H1 (cell line): ENCODE measurements around the gene MICA. TPM values are rescaled to one million over a fixed set of nuclear protein-coding genes. Genes with fewer than 3 reads are reported as not detected.

Experiments used
- BCL11A ChIP-seq, 2 experiments: IDR thresholded peaks; one replicate each; pipeline ENCODE4 v1.6.1; 2011; ENCODE audit warnings: low read depth in 2 of 2, low read length in 2 of 2, mild to moderate bottlenecking in 2 of 2
- HDAC2 ChIP-seq, 2 experiments: fragments of 300-600 bp in 1 of 2; sonication (generic) in 1 of 2; IDR thresholded peaks; 2 replicates each; pipeline ENCODE4 v1.6.1; 2011 to 2012; ENCODE audit warnings: low read depth in 2 of 2, low read length in 2 of 2, mild to moderate bottlenecking in 2 of 2, moderate library complexity in 2 of 2, borderline replicate concordance in 1 of 2, inconsistent platforms in 1 of 2
- NANOG ChIP-seq: IDR thresholded peaks from 2 replicates; pipeline ENCODE4 v1.6.1; 2011; ENCODE audit warnings: low read length, low read depth, mild to moderate bottlenecking, inconsistent platforms; ENCODE audit not compliant: insufficient read depth, poor library complexity, severe bottlenecking
- PHF8 ChIP-seq: fragments of 200-600 bp; sonication (generic); conservative IDR thresholded peaks from 2 replicates; pipeline ENCODE4 v1.7.1; 2012; ENCODE audit warnings: low read depth, mild to moderate bottlenecking, inconsistent platforms, low read length, moderate library complexity
- POLR2AphosphoS5 ChIP-seq: IDR thresholded peaks from 2 replicates; pipeline ENCODE4 v1.6.1; 2011; ENCODE audit warnings: low read depth, low read length
- RXRA ChIP-seq: IDR thresholded peaks from 2 replicates; pipeline ENCODE4 v1.6.1; 2011; ENCODE audit warnings: low read depth, mild to moderate bottlenecking, low read length, moderate library complexity; ENCODE audit not compliant: insufficient read depth
- SIRT6 ChIP-seq: IDR thresholded peaks from one replicate; pipeline ENCODE4 v1.7.1; 2012; ENCODE audit warnings: low read length, inconsistent platforms
- SP4 ChIP-seq: IDR thresholded peaks from 2 replicates; pipeline ENCODE4 v1.6.1; 2012; ENCODE audit warnings: low read length, inconsistent platforms
- SRF ChIP-seq: IDR thresholded peaks from 2 replicates; pipeline ENCODE4 v1.6.1; 2011; ENCODE audit warnings: mild to moderate bottlenecking, low read depth, low read length, moderate library complexity
- TBP ChIP-seq: IDR thresholded peaks from 2 replicates; pipeline ENCODE4 v1.6.1; 2011; ENCODE audit warnings: low read depth, low read length, improper control_type of control experiment
- polyA plus RNA-seq, 7 experiments: library from polyadenylated mRNA; depleted of rRNA in 3 of 7; stranded (reverse) in 5 of 7; unstranded in 2 of 7; fragments of >200 nt in 5 of 7; fragments of 200-250 nt in 2 of 7; gene quantifications; 1 replicate in 5 of 7; 2 replicates in 1 of 7; 4 replicates in 1 of 7; pipeline versions ENCODE4 v1.2.1 to v1.2.3, GENCODE V29; 2011 to 2013; ENCODE audit warnings: missing spikeins in 2 of 7, mixed read lengths in 2 of 7
- total RNA-seq: library from RNA; stranded (reverse); fragmentation: NEBNext Ultra II Directional; extraction: Animal tissue kit (Norgen Biotek cat#: 25700); gene quantifications from 2 replicates; pipeline ENCODE4 v1.2.1, GENCODE V29; 2021
- TF ChIP-seq, protein P1 (sequence below): fragments of 300-600 bp; sonication (generic); IDR thresholded peaks from 2 replicates; pipeline ENCODE4 v1.7.1; 2012; ENCODE audit warnings: low read length, moderate library complexity, mild to moderate bottlenecking, inconsistent platforms; ENCODE audit not compliant: insufficient replicate concordance
- TF ChIP-seq, protein P2 (sequence below): IDR thresholded peaks from 2 replicates; pipeline ENCODE4 v1.6.1; 2012; ENCODE audit warnings: inconsistent platforms

Gene MICA
- total and polyA plus RNA-seq, 2 of the 8 experiments (the other 6 are each of a cell fraction or from before 2014, with no cell fraction given) = 12.5 to 16.3 TPM

DNA sequence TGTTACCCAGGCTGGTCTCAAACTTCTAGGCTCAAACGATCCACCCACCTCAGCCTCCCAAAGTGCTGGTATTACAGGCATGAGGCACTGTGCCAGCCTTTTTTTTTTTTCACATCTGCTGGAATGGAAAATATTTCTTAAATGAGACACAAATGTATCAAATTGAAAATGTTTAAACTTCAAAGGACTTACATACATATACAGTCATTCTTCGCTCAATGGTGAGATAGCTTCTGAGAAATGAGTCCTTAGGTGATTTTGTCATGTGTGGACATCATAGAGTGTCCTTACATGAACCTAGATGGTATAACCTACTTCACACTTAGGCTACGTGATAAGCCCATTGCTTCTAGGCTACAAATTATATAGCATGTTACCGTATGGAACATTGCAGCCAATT lies 43.1 kb downstream of the MICA start (continued):
- TF ChIP-seq, protein P1, sequence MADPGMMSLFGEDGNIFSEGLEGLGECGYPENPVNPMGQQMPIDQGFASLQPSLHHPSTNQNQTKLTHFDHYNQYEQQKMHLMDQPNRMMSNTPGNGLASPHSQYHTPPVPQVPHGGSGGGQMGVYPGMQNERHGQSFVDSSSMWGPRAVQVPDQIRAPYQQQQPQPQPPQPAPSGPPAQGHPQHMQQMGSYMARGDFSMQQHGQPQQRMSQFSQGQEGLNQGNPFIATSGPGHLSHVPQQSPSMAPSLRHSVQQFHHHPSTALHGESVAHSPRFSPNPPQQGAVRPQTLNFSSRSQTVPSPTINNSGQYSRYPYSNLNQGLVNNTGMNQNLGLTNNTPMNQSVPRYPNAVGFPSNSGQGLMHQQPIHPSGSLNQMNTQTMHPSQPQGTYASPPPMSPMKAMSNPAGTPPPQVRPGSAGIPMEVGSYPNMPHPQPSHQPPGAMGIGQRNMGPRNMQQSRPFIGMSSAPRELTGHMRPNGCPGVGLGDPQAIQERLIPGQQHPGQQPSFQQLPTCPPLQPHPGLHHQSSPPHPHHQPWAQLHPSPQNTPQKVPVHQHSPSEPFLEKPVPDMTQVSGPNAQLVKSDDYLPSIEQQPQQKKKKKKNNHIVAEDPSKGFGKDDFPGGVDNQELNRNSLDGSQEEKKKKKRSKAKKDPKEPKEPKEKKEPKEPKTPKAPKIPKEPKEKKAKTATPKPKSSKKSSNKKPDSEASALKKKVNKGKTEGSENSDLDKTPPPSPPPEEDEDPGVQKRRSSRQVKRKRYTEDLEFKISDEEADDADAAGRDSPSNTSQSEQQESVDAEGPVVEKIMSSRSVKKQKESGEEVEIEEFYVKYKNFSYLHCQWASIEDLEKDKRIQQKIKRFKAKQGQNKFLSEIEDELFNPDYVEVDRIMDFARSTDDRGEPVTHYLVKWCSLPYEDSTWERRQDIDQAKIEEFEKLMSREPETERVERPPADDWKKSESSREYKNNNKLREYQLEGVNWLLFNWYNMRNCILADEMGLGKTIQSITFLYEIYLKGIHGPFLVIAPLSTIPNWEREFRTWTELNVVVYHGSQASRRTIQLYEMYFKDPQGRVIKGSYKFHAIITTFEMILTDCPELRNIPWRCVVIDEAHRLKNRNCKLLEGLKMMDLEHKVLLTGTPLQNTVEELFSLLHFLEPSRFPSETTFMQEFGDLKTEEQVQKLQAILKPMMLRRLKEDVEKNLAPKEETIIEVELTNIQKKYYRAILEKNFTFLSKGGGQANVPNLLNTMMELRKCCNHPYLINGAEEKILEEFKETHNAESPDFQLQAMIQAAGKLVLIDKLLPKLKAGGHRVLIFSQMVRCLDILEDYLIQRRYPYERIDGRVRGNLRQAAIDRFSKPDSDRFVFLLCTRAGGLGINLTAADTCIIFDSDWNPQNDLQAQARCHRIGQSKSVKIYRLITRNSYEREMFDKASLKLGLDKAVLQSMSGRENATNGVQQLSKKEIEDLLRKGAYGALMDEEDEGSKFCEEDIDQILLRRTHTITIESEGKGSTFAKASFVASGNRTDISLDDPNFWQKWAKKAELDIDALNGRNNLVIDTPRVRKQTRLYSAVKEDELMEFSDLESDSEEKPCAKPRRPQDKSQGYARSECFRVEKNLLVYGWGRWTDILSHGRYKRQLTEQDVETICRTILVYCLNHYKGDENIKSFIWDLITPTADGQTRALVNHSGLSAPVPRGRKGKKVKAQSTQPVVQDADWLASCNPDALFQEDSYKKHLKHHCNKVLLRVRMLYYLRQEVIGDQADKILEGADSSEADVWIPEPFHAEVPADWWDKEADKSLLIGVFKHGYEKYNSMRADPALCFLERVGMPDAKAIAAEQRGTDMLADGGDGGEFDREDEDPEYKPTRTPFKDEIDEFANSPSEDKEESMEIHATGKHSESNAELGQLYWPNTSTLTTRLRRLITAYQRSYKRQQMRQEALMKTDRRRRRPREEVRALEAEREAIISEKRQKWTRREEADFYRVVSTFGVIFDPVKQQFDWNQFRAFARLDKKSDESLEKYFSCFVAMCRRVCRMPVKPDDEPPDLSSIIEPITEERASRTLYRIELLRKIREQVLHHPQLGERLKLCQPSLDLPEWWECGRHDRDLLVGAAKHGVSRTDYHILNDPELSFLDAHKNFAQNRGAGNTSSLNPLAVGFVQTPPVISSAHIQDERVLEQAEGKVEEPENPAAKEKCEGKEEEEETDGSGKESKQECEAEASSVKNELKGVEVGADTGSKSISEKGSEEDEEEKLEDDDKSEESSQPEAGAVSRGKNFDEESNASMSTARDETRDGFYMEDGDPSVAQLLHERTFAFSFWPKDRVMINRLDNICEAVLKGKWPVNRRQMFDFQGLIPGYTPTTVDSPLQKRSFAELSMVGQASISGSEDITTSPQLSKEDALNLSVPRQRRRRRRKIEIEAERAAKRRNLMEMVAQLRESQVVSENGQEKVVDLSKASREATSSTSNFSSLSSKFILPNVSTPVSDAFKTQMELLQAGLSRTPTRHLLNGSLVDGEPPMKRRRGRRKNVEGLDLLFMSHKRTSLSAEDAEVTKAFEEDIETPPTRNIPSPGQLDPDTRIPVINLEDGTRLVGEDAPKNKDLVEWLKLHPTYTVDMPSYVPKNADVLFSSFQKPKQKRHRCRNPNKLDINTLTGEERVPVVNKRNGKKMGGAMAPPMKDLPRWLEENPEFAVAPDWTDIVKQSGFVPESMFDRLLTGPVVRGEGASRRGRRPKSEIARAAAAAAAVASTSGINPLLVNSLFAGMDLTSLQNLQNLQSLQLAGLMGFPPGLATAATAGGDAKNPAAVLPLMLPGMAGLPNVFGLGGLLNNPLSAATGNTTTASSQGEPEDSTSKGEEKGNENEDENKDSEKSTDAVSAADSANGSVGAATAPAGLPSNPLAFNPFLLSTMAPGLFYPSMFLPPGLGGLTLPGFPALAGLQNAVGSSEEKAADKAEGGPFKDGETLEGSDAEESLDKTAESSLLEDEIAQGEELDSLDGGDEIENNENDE = no peak
- TF ChIP-seq HDAC2 (IDR thresholded peaks at IDR 0.05; ENCODE audit: borderline replicate concordance in 1 of 2, low read depth in 2 of 2, low read length in 2 of 2) (no peak), SIRT6 (no peak), RXRA (no peak), PHF8 (no peak), POLR2AphosphoS5 (no peak), BCL11A (IDR thresholded peaks at IDR 0.05; ENCODE audit: low read depth in 2 of 2, low read length in 2 of 2) (no peak), TBP (no peak), SRF (no peak), NANOG (no peak), SP4 (no peak)
- TF ChIP-seq, protein P2, sequence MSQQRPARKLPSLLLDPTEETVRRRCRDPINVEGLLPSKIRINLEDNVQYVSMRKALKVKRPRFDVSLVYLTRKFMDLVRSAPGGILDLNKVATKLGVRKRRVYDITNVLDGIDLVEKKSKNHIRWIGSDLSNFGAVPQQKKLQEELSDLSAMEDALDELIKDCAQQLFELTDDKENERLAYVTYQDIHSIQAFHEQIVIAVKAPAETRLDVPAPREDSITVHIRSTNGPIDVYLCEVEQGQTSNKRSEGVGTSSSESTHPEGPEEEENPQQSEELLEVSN = no peak
